GM23248 (cell line): ENCODE data around the gene HOMER1. TPM values are rescaled to one million over a fixed set of nuclear protein-coding genes. Genes with fewer than 3 reads are reported as not detected.

Experiments
- DNase-seq: peaks from one replicate; pipeline ENCODE4 v3.0.0-alpha.2; 2015
- H2AFZ ChIP-seq: fragments of 200-600 bp; sonication (generic); 2 replicates; pipeline ENCODE4 v1.6.1; 2016; ENCODE audit warnings: antibody characterized with exemption
- H3F3A ChIP-seq: fragments of 200-600 bp; sonication (generic); 2 replicates; pipeline ENCODE4 v1.6.1; 2016; ENCODE audit warnings: mild to moderate bottlenecking, antibody characterized with exemption, mixed run types; ENCODE audit not compliant: insufficient read depth
- H3K27ac ChIP-seq: fragments of 200-600 bp; sonication (generic); 2 replicates; pipeline ENCODE4 v1.5.1; 2016; ENCODE audit warnings: mild to moderate bottlenecking
- H3K27me3 ChIP-seq: fragments of 200-600 bp; sonication (generic); replicated peaks from 2 replicates; pipeline ENCODE4 v1.6.1; 2016; ENCODE audit warnings: mild to moderate bottlenecking; ENCODE audit not compliant: insufficient read depth
- H3K36me3 ChIP-seq: fragments of 200-600 bp; sonication (generic); 2 replicates; pipeline ENCODE4 v1.6.1; 2016; ENCODE audit warnings: low read depth, mild to moderate bottlenecking
- H3K4me1 ChIP-seq: fragments of 200-600 bp; sonication (generic); 2 replicates; pipeline ENCODE4 v1.6.1; 2016; ENCODE audit warnings: mild to moderate bottlenecking; ENCODE audit not compliant: insufficient read depth
- H3K4me2 ChIP-seq: fragments of 200-600 bp; sonication (generic); one replicate; pipeline ENCODE4 v1.6.1; 2016; ENCODE audit warnings: mild to moderate bottlenecking; ENCODE audit not compliant: unreplicated experiment
- H3K4me3 ChIP-seq: fragments of 200-600 bp; sonication (generic); 2 replicates; pipeline ENCODE4 v1.5.1; 2016; ENCODE audit warnings: mild to moderate bottlenecking
- H3K79me2 ChIP-seq: fragments of 200-600 bp; sonication (generic); 2 replicates; pipeline ENCODE4 v1.6.1; 2016; ENCODE audit warnings: mild to moderate bottlenecking; ENCODE audit not compliant: insufficient read depth
- H3K9ac ChIP-seq: fragments of 200-600 bp; sonication (generic); 2 replicates; pipeline ENCODE4 v1.6.1; 2016; ENCODE audit warnings: mild to moderate bottlenecking
- H3K9me2 ChIP-seq: fragments of 200-600 bp; sonication (generic); 2 replicates; pipeline ENCODE4 v1.6.1; 2016; ENCODE audit warnings: mixed run types, mild to moderate bottlenecking, moderate library complexity; ENCODE audit not compliant: insufficient read depth
- H3K9me3 ChIP-seq: fragments of 200-600 bp; sonication (generic); one replicate; pipeline ENCODE4 v1.6.1; 2017; ENCODE audit warnings: low read depth
- H4K20me1 ChIP-seq: fragments of 200-600 bp; sonication (generic); 2 replicates; pipeline ENCODE4 v1.6.0; 2016; ENCODE audit not compliant: insufficient read depth
- EZH2 ChIP-seq: fragments of 200-600 bp; sonication (generic); IDR thresholded peaks from 2 replicates; pipeline ENCODE4 v1.6.1; 2018; ENCODE audit warnings: antibody characterized with exemption, mild to moderate bottlenecking; ENCODE audit not compliant: insufficient read depth, poor library complexity, severe bottlenecking
- EZH2phosphoT487 ChIP-seq: fragments of 200-600 bp; sonication (generic); IDR thresholded peaks from 2 replicates; pipeline ENCODE4 v1.6.1; 2018; ENCODE audit warnings: antibody characterized with exemption, moderate library complexity, mild to moderate bottlenecking, low read depth; ENCODE audit not compliant: insufficient read depth
- WGBS, 2 experiments: methylation state at CpG; one replicate each; pipeline ENCODE4 v1.1.6; 2015 to 2017; ENCODE audit warnings: low lambda C conversion rate in 2 of 2, low coverage in 1 of 2; ENCODE audit errors: missing lambda C conversion rate in 2 of 2; 5-methylcytosine and 5-hydroxymethylcytosine counted together
- in situ Hi-C: fragments of 300-500 bp; cut with MboI; formaldehyde crosslinking; loops from 2 replicates; pipeline ENCODE4 v1.15.0; 2020
- polyA plus RNA-seq: library from polyadenylated mRNA; unstranded; fragments of >200 nt; fragmentation: Nextera tagmentation; extraction: Ambion mirVana; gene quantifications from 2 replicates; pipeline ENCODE4 v1.2.1, GENCODE V29; 2016
- total RNA-seq: library from RNA; depleted of rRNA; stranded (reverse); fragments of >200 nt; shearing (Covaris generic); gene quantifications from 2 replicates; pipeline ENCODE4 v1.2.3, GENCODE V29; 2014

Gene HOMER1
- total and polyA plus RNA-seq, 2 experiments from 2014 or later, result 5.3 to 6.1 TPM

GRCh38 chr5:79508794-79509193, 5.1 kb downstream of the HOMER1 start:
- Histone ChIP-seq H3K27me3 (no peaks in the 10 kb centered on the region), H3F3A (peaks cover 10% of the 10 kb centered on the region; the same call in 1 of the 2 replicates), H3K9ac (no peak overlapping the region), H3K27ac (no peak overlapping the region), H3K36me3 (no peaks in the 10 kb centered on the region), H2AFZ (no peak overlapping the region), H3K4me2 (no peak overlapping the region), H3K79me2 (peaks cover 93% of the 10 kb centered on the region), H3K9me2 (no peaks in the 10 kb centered on the region), H3K4me1 (peaks cover 31% of the 10 kb centered on the region), H4K20me1 (0 out of 2 replicates have a peak, but pooled peaks cover 3% of the 10 kb centered on the region), H3K9me3 (no peaks in the 10 kb centered on the region), H3K4me3 (no peak overlapping the region)
- DNase-seq, result no peak
- in situ Hi-C loops, result no loop called here
- 100% methylated on average over 2 of the region's 2 CpGs for WGBS, 2 experiments
- TF ChIP-seq EZH2 (no peak), EZH2phosphoT487 (no peak)

- Histone ChIP-seq H4K20me1 (0 out of 2 replicates have a peak, but pooled peaks cover 5% of the 10 kb centered on the region), H3K4me2 (no peak overlapping the region), H3K9me3 (no peaks in the 10 kb centered on the region), H3K9me2 (no peaks in the 10 kb centered on the region), H3K4me1 (peaks cover 33% of the 10 kb centered on the region), H2AFZ (no peak overlapping the region), H3K4me3 (no peak overlapping the region), H3K27ac (no peak overlapping the region), H3K9ac (no peak overlapping the region), H3K36me3 (no peaks in the 10 kb centered on the region), H3K27me3 (no peaks in the 10 kb centered on the region), H3K79me2 (peaks cover 97% of the 10 kb centered on the region), H3F3A (peaks cover 10% of the 10 kb centered on the region; the same call in 1 of the 2 replicates)
- in situ Hi-C loops, result no loop called here
- no peak for TF ChIP-seq EZH2
- TF ChIP-seq EZH2phosphoT487, result no peak
- no peak for DNase-seq
- 95 to 100% methylated on average over 2 of the region's 2 CpGs for whole genome bisulfite sequencing, 2 experiments
Measured at GRCh38 chr5:79508354-79508753, 5.6 kb downstream of the HOMER1 start.

DNA sequence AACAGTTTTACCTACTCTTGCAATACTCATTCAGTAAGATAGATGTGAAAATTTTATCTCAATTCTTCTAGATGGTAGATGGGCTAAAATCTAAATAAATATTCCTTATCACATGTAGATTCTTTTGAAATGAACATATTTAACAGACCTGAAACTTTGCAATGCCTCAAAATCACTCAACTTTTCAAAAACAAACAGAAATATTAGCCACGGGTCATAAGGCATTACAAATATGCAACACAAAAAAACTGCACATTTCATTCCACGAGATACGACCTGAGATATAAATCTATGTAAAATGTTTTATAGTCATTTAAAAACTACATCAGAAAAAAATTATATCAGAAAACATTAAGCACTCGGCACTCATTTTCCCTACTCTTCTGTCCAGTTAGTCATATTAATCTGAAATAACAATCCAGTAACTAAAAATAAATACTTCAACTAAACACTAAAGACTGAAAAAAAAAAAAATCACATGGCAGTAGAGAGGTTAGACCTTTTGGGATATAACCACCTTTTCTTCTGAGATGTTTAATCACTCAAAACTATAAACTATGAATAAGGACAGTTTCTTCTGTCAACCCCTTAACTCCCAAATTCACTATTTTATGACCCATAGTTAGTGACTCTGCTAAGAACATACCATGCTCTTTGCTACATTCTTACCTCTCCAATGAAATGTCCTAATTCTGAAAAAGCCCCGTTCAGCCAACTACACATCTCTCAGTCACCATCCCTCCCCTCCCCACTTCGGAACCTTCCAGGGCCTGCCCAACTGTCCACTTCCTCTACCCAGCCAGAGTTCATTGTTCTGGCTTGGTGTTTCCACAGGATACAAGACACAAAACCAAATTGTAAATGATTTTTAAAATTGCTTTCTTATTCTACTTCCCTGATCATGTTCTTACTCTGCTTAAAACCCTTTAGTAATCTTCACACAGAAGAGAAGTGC, 6.4 kb downstream of the HOMER1 start:
- no peaks in the 10 kb centered on the region for H3K9me3 ChIP-seq
- H2AFZ ChIP-seq, result no peak overlapping the region
- H3K27ac ChIP-seq, result no peak overlapping the region
- no peak overlapping the region for H3K4me2 ChIP-seq
- no peak for TF ChIP-seq EZH2phosphoT487
- no peak for TF ChIP-seq EZH2
- H3K4me3 ChIP-seq, result no peak overlapping the region
- H3F3A ChIP-seq, result peaks cover 10% of the 10 kb centered on the region; the same call in 1 of the 2 replicates
- H3K79me2 ChIP-seq, result peaks cover 100% of the 10 kb centered on the region
- peaks cover 33% of the 10 kb centered on the region for H3K4me1 ChIP-seq
- H3K27me3 ChIP-seq, result no peaks in the 10 kb centered on the region
- no peaks in the 10 kb centered on the region for H3K36me3 ChIP-seq
- no peak for DNase-seq
- H4K20me1 ChIP-seq, result 0 out of 2 replicates have a peak, but pooled peaks cover 5% of the 10 kb centered on the region
- in situ Hi-C loops, result no loop called here
- no peak overlapping the region for H3K9ac ChIP-seq
- 77 to 82% methylated on average over 6 of the region's 6 CpGs for WGBS, 2 experiments
- no peaks in the 10 kb centered on the region for H3K9me2 ChIP-seq

- no peaks in the 10 kb centered on the region for H3K27me3 ChIP-seq
- H3K9ac ChIP-seq, result no peak overlapping the region
- no peak overlapping the region for H3K4me3 ChIP-seq
- TF ChIP-seq EZH2phosphoT487, result no peak
- TF ChIP-seq EZH2, result no peak
- peaks cover 10% of the 10 kb centered on the region; the same call in 1 of the 2 replicates for H3F3A ChIP-seq
- no peaks in the 10 kb centered on the region for H3K9me2 ChIP-seq
- in situ Hi-C loops, result no loop called here
- WGBS, 2 experiments, result 100% methylated on average over 1 of the region's 1 CpG
- no peaks in the 10 kb centered on the region for H3K36me3 ChIP-seq
- H3K79me2 ChIP-seq, result peaks cover 97% of the 10 kb centered on the region
- no peaks in the 10 kb centered on the region for H3K9me3 ChIP-seq
- H3K27ac ChIP-seq, result no peak overlapping the region
- peaks cover 18% of the 10 kb centered on the region for H3K4me1 ChIP-seq
- H4K20me1 ChIP-seq, result 0 out of 2 replicates have a peak, but pooled peaks cover 5% of the 10 kb centered on the region
- H3K4me2 ChIP-seq, result no peak overlapping the region
- no peak overlapping the region for H2AFZ ChIP-seq
- DNase-seq, result no peak
Measured at GRCh38 chr5:79505138-79505537, 8.8 kb downstream of the HOMER1 start.
